ENCODE data around the gene ZNF792. TPM values are rescaled to one million over a fixed set of nuclear protein-coding genes. Genes with fewer than 3 reads are reported as not detected.
"Not testable (repeated sequence)": the region's sequence is repeated elsewhere in the genome, so short reads cannot be mapped to it uniquely, and the experiment has no call there.

The ZNF792 gene
- polyA plus RNA-seq, 1 experiment = 4.0 TPM

DNA sequence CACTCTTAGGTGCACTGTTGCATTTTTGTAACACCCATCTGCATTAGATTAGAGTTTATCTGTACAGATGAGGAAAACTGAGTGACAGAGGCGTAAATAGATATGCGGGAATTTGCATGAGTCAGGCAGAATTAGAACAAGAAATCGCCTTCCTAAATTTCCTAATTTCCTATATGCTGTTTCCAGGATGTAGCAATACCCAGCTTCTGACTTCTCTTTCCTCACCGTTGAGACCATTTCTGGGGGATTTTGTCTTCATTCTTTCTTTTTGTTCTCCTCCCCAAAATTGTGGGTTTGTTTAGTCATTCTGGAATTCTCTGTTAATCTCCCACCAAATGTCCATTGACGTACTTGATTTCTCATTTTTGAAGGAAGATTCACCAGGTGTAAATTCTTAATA, 10.6 kb upstream of the ZNF792 start:
- no peak for DNase-seq (ENCODE audit: low read depth, low spot score)
- Histone ChIP-seq H3K4me3 (ENCODE audit: low read depth, low read length) (no peak overlapping the region), H3K9me3 (ENCODE audit: control insufficient read depth, insufficient read depth, low read length) (peaks cover 17% of the 10 kb centered on the region), H3K27me3 (ENCODE audit: control insufficient read depth, insufficient read depth, low read length) (peaks cover 4% of the 10 kb centered on the region), H3K27ac (ENCODE audit: low read depth, low read length) (no peak overlapping the region)
- TF ChIP-seq, protein P1, sequence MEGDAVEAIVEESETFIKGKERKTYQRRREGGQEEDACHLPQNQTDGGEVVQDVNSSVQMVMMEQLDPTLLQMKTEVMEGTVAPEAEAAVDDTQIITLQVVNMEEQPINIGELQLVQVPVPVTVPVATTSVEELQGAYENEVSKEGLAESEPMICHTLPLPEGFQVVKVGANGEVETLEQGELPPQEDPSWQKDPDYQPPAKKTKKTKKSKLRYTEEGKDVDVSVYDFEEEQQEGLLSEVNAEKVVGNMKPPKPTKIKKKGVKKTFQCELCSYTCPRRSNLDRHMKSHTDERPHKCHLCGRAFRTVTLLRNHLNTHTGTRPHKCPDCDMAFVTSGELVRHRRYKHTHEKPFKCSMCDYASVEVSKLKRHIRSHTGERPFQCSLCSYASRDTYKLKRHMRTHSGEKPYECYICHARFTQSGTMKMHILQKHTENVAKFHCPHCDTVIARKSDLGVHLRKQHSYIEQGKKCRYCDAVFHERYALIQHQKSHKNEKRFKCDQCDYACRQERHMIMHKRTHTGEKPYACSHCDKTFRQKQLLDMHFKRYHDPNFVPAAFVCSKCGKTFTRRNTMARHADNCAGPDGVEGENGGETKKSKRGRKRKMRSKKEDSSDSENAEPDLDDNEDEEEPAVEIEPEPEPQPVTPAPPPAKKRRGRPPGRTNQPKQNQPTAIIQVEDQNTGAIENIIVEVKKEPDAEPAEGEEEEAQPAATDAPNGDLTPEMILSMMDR (IDR thresholded peaks at IDR 0.05; ENCODE audit: low read depth, low read length) = no peak
- ChIA-PET CTCF (interaction anchor here (1.2 to 1.7 kb wide), 2 partner anchors 31 to 38 kb away, joined by 5 to 6 read pairs; no protein-coding TSS in a partner anchor), POLR2A (no interaction called here)

DNA sequence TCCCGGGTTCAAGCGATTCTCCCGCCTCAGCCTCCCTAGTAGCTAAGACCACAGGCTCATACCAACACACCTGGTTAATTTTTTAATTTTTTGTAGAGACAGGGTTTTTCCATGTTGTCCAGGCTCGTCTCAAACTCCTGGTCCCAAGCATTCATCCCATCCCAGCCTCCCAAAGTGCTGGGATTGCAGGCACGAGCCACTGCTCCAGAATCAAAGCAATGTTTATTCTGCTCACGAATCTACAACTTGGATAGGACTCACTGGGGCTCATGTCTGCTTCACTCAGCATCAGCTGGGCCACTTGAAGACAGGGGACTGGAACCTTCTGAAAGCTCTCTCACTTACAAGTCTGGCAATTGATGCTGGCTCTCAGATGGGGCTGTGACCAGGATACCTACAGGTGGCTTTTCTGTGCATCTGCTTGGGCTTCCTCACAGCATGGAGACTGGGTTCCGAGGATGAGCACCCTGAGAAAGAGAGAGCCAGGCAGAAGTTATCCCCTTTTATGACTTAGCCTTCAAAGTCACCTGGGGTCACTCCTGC, 8.2 kb upstream of the ZNF792 start:
- DNase-seq (ENCODE audit: low read depth, low spot score) = no peak
- CTCF ChIA-PET = interaction anchor here (0.5 to 4.3 kb wide), 26 partner anchors 8 to 1381 kb away, joined by 3 to 31 read pairs (median 5); partner anchors contain the start of genes GRAMD1A and ZNF792
- Histone ChIP-seq H3K9me3 (ENCODE audit: control insufficient read depth, insufficient read depth, low read length) (peaks cover 23% of the 10 kb centered on the region), H3K27me3 (ENCODE audit: control insufficient read depth, insufficient read depth, low read length) (peaks cover 8% of the 10 kb centered on the region), H3K4me3 (ENCODE audit: low read depth, low read length) (no peak overlapping the region), H3K27ac (ENCODE audit: low read depth, low read length) (no peak overlapping the region)
- POLR2A ChIA-PET = no interaction called here
- TF ChIP-seq, protein P1 (IDR thresholded peaks at IDR 0.05; ENCODE audit: low read depth, low read length) = no peak

DNA sequence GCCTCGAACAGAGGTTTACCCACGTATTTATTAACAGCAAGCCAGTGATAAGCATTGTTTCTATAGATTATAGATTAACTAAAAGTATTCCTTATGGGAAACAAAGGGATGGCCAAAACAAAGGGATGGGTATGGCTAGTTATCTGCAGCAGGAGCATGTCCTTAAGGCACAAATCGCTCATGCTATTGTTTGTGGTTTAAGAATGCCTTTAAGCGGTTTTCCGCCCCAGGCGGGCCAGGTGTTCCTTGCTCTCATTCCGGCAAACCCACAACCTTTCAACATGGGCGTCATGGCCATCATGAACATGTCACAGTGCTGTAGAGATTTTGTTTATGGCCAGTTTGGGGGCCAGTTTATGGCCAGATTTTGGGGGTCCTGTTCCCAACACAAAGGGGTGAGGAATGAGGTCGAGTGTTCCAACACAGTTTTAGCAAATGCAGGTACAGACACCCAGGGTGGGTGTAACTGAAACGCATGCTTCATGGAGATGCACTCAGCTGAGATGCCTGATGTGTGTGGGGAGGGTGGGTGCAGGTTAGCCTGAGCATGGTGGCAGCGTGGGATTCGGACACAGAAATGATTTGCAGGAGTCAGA, 6.3 kb upstream of the ZNF792 start:
- H3K27me3 ChIP-seq (ENCODE audit: control insufficient read depth, insufficient read depth, low read length); POLR2A ChIA-PET; H3K27ac ChIP-seq (ENCODE audit: low read depth, low read length); H3K4me3 ChIP-seq (ENCODE audit: low read depth, low read length); DNase-seq (ENCODE audit: low read depth, low spot score): not testable (repeated sequence)
- CTCF ChIA-PET = interaction anchor here (1.2 to 4.3 kb wide), 2 partner anchors 42 to 171 kb away, joined by 3 to 31 read pairs; no protein-coding TSS in a partner anchor
- H3K9me3 ChIP-seq (ENCODE audit: control insufficient read depth, insufficient read depth, low read length) = peaks cover 15% of the 10 kb centered on the region

DNA sequence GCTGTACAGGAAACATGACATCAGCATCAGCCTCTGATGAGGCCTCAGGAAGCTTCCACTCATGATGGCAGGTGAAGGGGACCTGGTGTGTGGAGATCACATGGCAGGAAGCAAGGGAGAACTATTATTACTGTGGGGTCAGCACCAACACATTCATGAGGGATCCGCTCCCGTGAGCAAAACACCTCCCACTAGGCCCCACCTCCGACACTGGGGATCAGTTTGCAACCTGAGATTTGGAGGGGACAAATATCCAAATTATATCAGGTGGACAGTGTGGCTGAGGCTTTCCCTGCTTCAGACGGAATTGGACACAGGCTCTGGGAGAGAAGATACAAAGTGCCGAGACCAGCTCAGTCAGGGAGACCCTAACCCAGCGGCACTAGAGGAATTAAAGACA, 5.7 kb upstream of the ZNF792 start:
- Histone ChIP-seq H3K4me3 (ENCODE audit: low read depth, low read length) (no peak overlapping the region), H3K27ac (ENCODE audit: low read depth, low read length) (no peak overlapping the region), H3K27me3 (ENCODE audit: control insufficient read depth, insufficient read depth, low read length) (peaks cover 8% of the 10 kb centered on the region), H3K9me3 (ENCODE audit: control insufficient read depth, insufficient read depth, low read length) (peaks cover 15% of the 10 kb centered on the region)
- DNase-seq (ENCODE audit: low read depth, low spot score) = no peak
- TF ChIP-seq, protein P1 (IDR thresholded peaks at IDR 0.05; ENCODE audit: low read depth, low read length) = no peak
- POLR2A ChIA-PET = no interaction called here
- CTCF ChIA-PET = interaction anchor here (4.3 kb wide), 1 partner anchor 43 kb away, joined by 31 read pairs; no protein-coding TSS in a partner anchor

DNA sequence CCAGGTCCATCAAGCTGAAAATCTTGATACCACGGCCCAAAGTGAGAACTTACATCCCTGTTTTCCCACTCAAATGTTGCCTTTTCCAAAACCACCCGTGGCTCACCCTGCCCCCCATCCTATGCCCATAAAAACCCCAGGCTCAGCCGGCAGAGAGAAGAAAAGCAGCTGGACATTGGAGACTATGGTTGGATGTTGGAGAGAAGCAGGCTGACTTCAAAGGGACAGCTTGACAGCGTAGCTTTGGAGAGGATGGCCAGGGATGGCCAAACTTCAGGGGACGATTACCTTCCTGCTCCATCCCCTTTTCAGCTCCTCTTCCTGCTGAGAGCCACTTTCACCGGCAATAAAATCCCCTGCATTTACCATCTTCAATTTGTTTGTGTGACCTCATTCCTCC, 3.5 kb upstream of the ZNF792 start:
- H3K9me3 ChIP-seq (ENCODE audit: control insufficient read depth, insufficient read depth, low read length) = peaks cover 18% of the 10 kb centered on the region
- H3K27me3 ChIP-seq (ENCODE audit: control insufficient read depth, insufficient read depth, low read length) = peaks cover 5% of the 10 kb centered on the region
- ChIA-PET CTCF (interaction anchor here (0.6 to 1.4 kb wide), 2 partner anchors 43 to 77 kb away, joined by 4 to 6 read pairs; no protein-coding TSS in a partner anchor), POLR2A (no interaction called here)
- DNase-seq (ENCODE audit: low read depth, low spot score) = no peak
- no peak overlapping the region for H3K4me3 ChIP-seq (ENCODE audit: low read depth, low read length)
- TF ChIP-seq, protein P1 (IDR thresholded peaks at IDR 0.05; ENCODE audit: low read depth, low read length) = no peak
- H3K27ac ChIP-seq (ENCODE audit: low read depth, low read length) = no peak overlapping the region

DNA sequence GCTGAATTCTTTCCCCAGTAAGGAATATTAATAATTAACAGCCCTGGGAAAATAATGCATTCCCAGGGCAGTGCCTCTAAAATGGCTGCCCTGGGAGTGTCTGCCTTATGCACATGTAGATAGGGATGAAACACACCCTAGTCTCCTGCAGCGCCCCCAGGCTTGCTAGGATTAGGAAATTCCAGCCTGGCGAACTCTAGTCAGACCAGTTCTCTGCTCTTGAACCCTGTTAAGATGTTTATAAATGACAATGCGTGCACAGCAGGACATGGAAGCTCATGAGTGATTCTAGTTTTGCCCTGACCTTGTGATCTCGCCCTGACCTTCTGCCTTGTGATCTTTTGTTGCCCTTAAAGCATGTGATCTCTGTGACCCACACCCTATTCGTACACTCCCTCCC, 1.5 kb upstream of the ZNF792 start:
- H3K27me3 ChIP-seq (ENCODE audit: control insufficient read depth, insufficient read depth, low read length); H3K4me3 ChIP-seq (ENCODE audit: low read depth, low read length); DNase-seq (ENCODE audit: low read depth, low spot score); CTCF ChIA-PET; H3K27ac ChIP-seq (ENCODE audit: low read depth, low read length); POLR2A ChIA-PET: not testable (repeated sequence)
- H3K9me3 ChIP-seq (ENCODE audit: control insufficient read depth, insufficient read depth, low read length) = peaks cover 31% of the 10 kb centered on the region

Measured in AG04450 (cell line).